H1 (cell line): Measurements from ENCODE around the gene NUDT9. TPM values are rescaled to one million over a fixed set of nuclear protein-coding genes. Genes with fewer than 3 reads are reported as not detected.
"Not testable (repeated sequence)": the region's sequence is repeated elsewhere in the genome, so short reads cannot be mapped to it uniquely, and the experiment has no call there.

ENCODE experiments used
- CTCF ChIA-PET: fragments of 300-600 bp; sonication (Branson Sonifier 250); formaldehyde crosslinking; loops from one replicate; lab custom pipeline; 2021; ENCODE audit not compliant: partially characterized antibody; lab: Charles Lee
- POLR2A ChIA-PET: fragments of 300-600 bp; sonication (Branson Sonifier 250); formaldehyde crosslinking; loops from one replicate; lab custom pipeline; 2021; ENCODE audit warnings: inconsistent platforms; ENCODE audit not compliant: partially characterized antibody; lab: Charles Lee
- DNase-seq, 2 experiments: peaks; one replicate each; pipeline versions ENCODE4 v3.0.0 to v3.0.0-alpha.2; 2010 to 2022; ENCODE audit warnings: low spot score in 2 of 2, low read depth in 1 of 2, mixed read lengths in 1 of 2
- FAIRE-seq: peaks from 2 replicates; lab custom pipeline; 2011; peaks lifted over from hg19 to GRCh38; lab: Jason Lieb, UNC
- H2AFZ ChIP-seq: 2 replicates; pipeline ENCODE4 v1.8.1; 2012; ENCODE audit warnings: low read length, inconsistent platforms
- H2AK5ac ChIP-seq: 2 replicates; pipeline ENCODE4 v1.6.1; 2013; ENCODE audit warnings: low read depth, low read length
- H2BK120ac ChIP-seq: replicated peaks from 2 replicates; pipeline ENCODE3; 2013; ENCODE audit warnings: low read depth, low read length, inconsistent platforms
- H2BK12ac ChIP-seq: 2 replicates; pipeline ENCODE4 v1.6.1; 2013; ENCODE audit warnings: low read depth, low read length
- H2BK15ac ChIP-seq: 2 replicates; pipeline ENCODE4 v1.6.1; 2013; ENCODE audit warnings: low read length
- H2BK20ac ChIP-seq: 2 replicates; pipeline ENCODE4 v1.6.1; 2013; ENCODE audit warnings: low read length
- H2BK5ac ChIP-seq: 2 replicates; pipeline ENCODE4 v1.6.1; 2013; ENCODE audit warnings: low read depth, low read length
- H3K14ac ChIP-seq: 2 replicates; pipeline ENCODE4 v1.6.1; 2013; ENCODE audit warnings: inconsistent platforms; ENCODE audit not compliant: insufficient read length
- H3K18ac ChIP-seq: 2 replicates; pipeline ENCODE4 v1.6.1; 2013; ENCODE audit warnings: low read length; ENCODE audit errors: extremely low read depth
- H3K23ac ChIP-seq: 2 replicates; pipeline ENCODE4 v1.6.1; 2013; ENCODE audit warnings: inconsistent platforms; ENCODE audit not compliant: insufficient read length
- H3K23me2 ChIP-seq: 2 replicates; pipeline ENCODE4 v1.6.1; 2013; ENCODE audit warnings: low read depth, low read length
- H3K27ac ChIP-seq: 2 replicates; pipeline ENCODE4 v1.6.1; 2011; ENCODE audit warnings: low read depth, low read length, inconsistent platforms
- H3K27me3 ChIP-seq, 4 experiments: replicated peaks in 1 of 4; 1 replicate in 1 of 4; 2 replicates in 3 of 4; pipeline versions ENCODE4 v1.6.1 to v1.8.1; 2011 to 2013; ENCODE audit warnings: low read length in 3 of 4, mild to moderate bottlenecking in 3 of 4, inconsistent platforms in 2 of 4, mixed read lengths in 2 of 4, moderate library complexity in 1 of 4; ENCODE audit not compliant: control insufficient read depth in 3 of 4, insufficient read depth in 3 of 4; ENCODE audit errors: extremely low read depth in 1 of 4
- H3K36me3 ChIP-seq, 4 experiments: 2 replicates each; pipeline versions ENCODE4 v1.6.1 to v1.8.1; 2011 to 2013; ENCODE audit warnings: mild to moderate bottlenecking in 4 of 4, low read length in 3 of 4, moderate library complexity in 2 of 4, control low read depth in 1 of 4, inconsistent platforms in 1 of 4; ENCODE audit not compliant: insufficient read depth in 4 of 4, control insufficient read depth in 2 of 4
- H3K4ac ChIP-seq: replicated peaks from 2 replicates; pipeline ENCODE3; 2013; ENCODE audit warnings: low read length, low read depth, mixed read lengths, inconsistent platforms; ENCODE audit not compliant: insufficient read length
- H3K4me1 ChIP-seq, 4 experiments: replicated peaks in 1 of 4; 1 replicate in 1 of 4; 2 replicates in 3 of 4; pipeline versions ENCODE4 v1.6.1 to v1.8.1; 2011 to 2013; ENCODE audit warnings: low read length in 3 of 4, inconsistent platforms in 2 of 4, mixed read lengths in 1 of 4; ENCODE audit not compliant: insufficient read depth in 4 of 4, control insufficient read depth in 3 of 4
- H3K4me2 ChIP-seq, 2 experiments: 2 replicates each; pipeline versions ENCODE4 v1.6.1 to v1.8.1; 2011 to 2013; ENCODE audit warnings: low read depth in 2 of 2, low read length in 2 of 2, control low read depth in 1 of 2, inconsistent platforms in 1 of 2, mild to moderate bottlenecking in 1 of 2; ENCODE audit not compliant: insufficient read depth in 1 of 2
- H3K4me3 ChIP-seq, 4 experiments: fragments of 200-600, 300-600 bp in 1 of 4; sonication (generic), shearing (Covaris generic), sonication (Bioruptor Twin) in 1 of 4; 2 replicates each; pipeline versions ENCODE4 v1.5.1 to v1.8.1; 2011 to 2016; ENCODE audit warnings: low read length in 4 of 4, low read depth in 3 of 4, control low read depth in 2 of 4, inconsistent platforms in 2 of 4, mild to moderate bottlenecking in 2 of 4, mixed read lengths in 1 of 4, moderate library complexity in 1 of 4; ENCODE audit not compliant: insufficient read depth in 2 of 4; ENCODE audit errors: extremely low read depth in 1 of 4
- H3K56ac ChIP-seq: replicated peaks from 2 replicates; pipeline ENCODE3; 2013; ENCODE audit warnings: low read depth, mild to moderate bottlenecking, mixed read lengths, low read length, inconsistent platforms; ENCODE audit not compliant: insufficient read length
- H3K79me1 ChIP-seq: 2 replicates; pipeline ENCODE4 v1.6.1; 2013; ENCODE audit warnings: low read depth, low read length, control low read depth
- H3K79me2 ChIP-seq, 2 experiments: 2 replicates each; pipeline versions ENCODE4 v1.6.1 to v1.8.1; 2012 to 2013; ENCODE audit warnings: low read length in 2 of 2, mild to moderate bottlenecking in 2 of 2, inconsistent platforms in 1 of 2; ENCODE audit not compliant: insufficient read depth in 2 of 2, control insufficient read depth in 1 of 2
- H3K9ac ChIP-seq, 4 experiments: replicated peaks in 1 of 4; 1 replicate in 1 of 4; 2 replicates in 3 of 4; pipeline versions ENCODE4 v1.6.1 to v1.8.1; 2011 to 2013; ENCODE audit warnings: low read depth in 3 of 4, low read length in 3 of 4, control low read depth in 2 of 4, mild to moderate bottlenecking in 2 of 4, moderate library complexity in 2 of 4, inconsistent platforms in 1 of 4; ENCODE audit errors: extremely low read depth in 1 of 4
- H3K9me3 ChIP-seq, 2 experiments: 2 replicates each; pipeline versions ENCODE4 v1.6.1 to v1.8.1; 2012 to 2013; ENCODE audit warnings: mild to moderate bottlenecking in 2 of 2, moderate library complexity in 2 of 2, control low read depth in 1 of 2, inconsistent platforms in 1 of 2, low read depth in 1 of 2, low read length in 1 of 2, mixed read lengths in 1 of 2; ENCODE audit not compliant: insufficient read depth in 2 of 2
- H4K20me1 ChIP-seq, 2 experiments: replicated peaks in 1 of 2; 2 replicates each; pipeline versions ENCODE3 to v1.8.1; 2011 to 2013; ENCODE audit warnings: inconsistent platforms in 2 of 2, low read length in 2 of 2, mild to moderate bottlenecking in 1 of 2; ENCODE audit not compliant: insufficient read depth in 2 of 2, control insufficient read depth in 1 of 2
- H4K5ac ChIP-seq: 2 replicates; pipeline ENCODE4 v1.6.1; 2013; ENCODE audit warnings: low read length, low read depth, mixed read lengths, inconsistent platforms; ENCODE audit not compliant: insufficient read length
- H4K8ac ChIP-seq: 2 replicates; pipeline ENCODE4 v1.8.0; 2013; ENCODE audit warnings: mild to moderate bottlenecking, moderate library complexity, low read length, inconsistent platforms; ENCODE audit not compliant: insufficient read depth; ENCODE audit errors: extremely low read depth
- H4K91ac ChIP-seq: replicated peaks from 2 replicates; pipeline ENCODE3; 2013; ENCODE audit warnings: low read length, mixed read lengths, inconsistent platforms; ENCODE audit not compliant: insufficient read length
- WGBS, 2 experiments: shearing (Covaris generic) in 1 of 2; methylation state at CpG; one replicate each; pipeline versions ENCODE4 v1.1.6 to v1.1.7; 2013 to 2015; ENCODE audit warnings: low lambda C conversion rate in 2 of 2, mixed read lengths in 2 of 2, inconsistent platforms in 1 of 2, low coverage in 1 of 2, missing lambda C conversion rate in 1 of 2; ENCODE audit not compliant: insufficient replicate concordance in 2 of 2, insufficient coverage in 1 of 2, insufficient read length in 1 of 2; ENCODE audit errors: extremely low coverage in 1 of 2, missing lambda C conversion rate in 1 of 2; 5-methylcytosine and 5-hydroxymethylcytosine counted together
- polyA plus RNA-seq, 7 experiments: library from polyadenylated mRNA; depleted of rRNA in 3 of 7; stranded (reverse) in 5 of 7; unstranded in 2 of 7; fragments of >200 nt in 5 of 7; fragments of 200-250 nt in 2 of 7; gene quantifications; 1 replicate in 5 of 7; 2 replicates in 1 of 7; 4 replicates in 1 of 7; pipeline versions ENCODE4 v1.2.1 to v1.2.3, GENCODE V29; 2011 to 2013; ENCODE audit warnings: missing spikeins in 2 of 7, mixed read lengths in 2 of 7
- total RNA-seq: library from RNA; stranded (reverse); fragmentation: NEBNext Ultra II Directional; extraction: Animal tissue kit (Norgen Biotek cat#: 25700); gene quantifications from 2 replicates; pipeline ENCODE4 v1.2.1, GENCODE V29; 2021

Gene NUDT9
- total and polyA plus RNA-seq, 2 of the 8 experiments (the other 6 are each of a cell fraction or from before 2014, with no cell fraction given): 13.2 to 27.6 TPM

DNA sequence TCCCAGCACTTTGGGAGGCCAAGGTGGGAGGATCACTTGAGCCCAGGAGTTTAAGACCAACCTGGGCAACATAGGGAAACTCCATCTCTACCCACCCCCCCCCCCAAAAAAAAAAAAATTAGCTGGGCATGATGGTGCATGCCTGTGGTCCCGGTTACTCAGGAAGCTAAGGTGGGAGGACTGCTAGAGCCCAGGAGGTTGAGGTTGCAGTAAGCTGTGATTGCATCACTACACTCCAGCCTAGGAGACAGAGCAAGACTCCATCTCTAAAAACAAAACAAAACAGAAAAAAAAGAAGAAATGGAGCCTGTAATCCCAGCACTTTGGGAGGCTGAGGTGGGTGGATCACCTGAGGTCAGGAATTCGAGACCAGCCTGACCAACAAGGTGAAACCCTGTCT is 69.5 kb downstream of the NUDT9 start:
- H4K91ac ChIP-seq, H3K4me2 ChIP-seq, H3K18ac ChIP-seq, H4K8ac ChIP-seq, H2BK15ac ChIP-seq, DNase-seq, H3K36me3 ChIP-seq, H2BK20ac ChIP-seq, H3K4ac ChIP-seq, H2AFZ ChIP-seq, H3K9me3 ChIP-seq, H3K23me2 ChIP-seq, H3K79me1 ChIP-seq, H3K56ac ChIP-seq, H3K4me3 ChIP-seq, FAIRE-seq, H2AK5ac ChIP-seq, H3K79me2 ChIP-seq, H3K27me3 ChIP-seq, POLR2A ChIA-PET, H4K20me1 ChIP-seq, H3K14ac ChIP-seq, H4K5ac ChIP-seq, H3K23ac ChIP-seq, H3K9ac ChIP-seq, H3K4me1 ChIP-seq, H2BK5ac ChIP-seq, H2BK12ac ChIP-seq, H2BK120ac ChIP-seq, H3K27ac ChIP-seq: not testable (repeated sequence)
- CTCF ChIA-PET: interaction anchor here (0.6 kb wide), 1 partner anchor 31 kb away, joined by 4 read pairs; no protein-coding TSS in a partner anchor
- WGBS, 2 experiments: 97% methylated on average over 2 of the region's 2 CpGs; no CpG with 5 or more reads in 1 of the 2 experiments
